Coronary artery (tissue), 2 donors: ENCODE measurements around the gene SLC25A51.

Experiments
- DNase-seq: peaks from one replicate; pipeline ENCODE4 v3.0.0-alpha.2; 2017; ENCODE audit warnings: low spot score
- H3K27ac ChIP-seq, 2 donors: fragments of 200-600 bp; sonication (generic); one replicate each; pipeline ENCODE4 v1.5.1; 2016 to 2019
- H3K4me3 ChIP-seq: fragments of 200-600 bp; sonication (generic); 2 replicates; pipeline ENCODE4 v1.5.1; 2016; ENCODE audit warnings: mild to moderate bottlenecking, moderate library complexity
- TF ChIP-seq, protein P1 (sequence below): fragments of 200-600 bp; sonication (generic); IDR thresholded peaks from one replicate; pipeline ENCODE4 v1.5.1; 2019; ENCODE audit warnings: antibody characterized with exemption

Gene SLC25A51

DNA sequence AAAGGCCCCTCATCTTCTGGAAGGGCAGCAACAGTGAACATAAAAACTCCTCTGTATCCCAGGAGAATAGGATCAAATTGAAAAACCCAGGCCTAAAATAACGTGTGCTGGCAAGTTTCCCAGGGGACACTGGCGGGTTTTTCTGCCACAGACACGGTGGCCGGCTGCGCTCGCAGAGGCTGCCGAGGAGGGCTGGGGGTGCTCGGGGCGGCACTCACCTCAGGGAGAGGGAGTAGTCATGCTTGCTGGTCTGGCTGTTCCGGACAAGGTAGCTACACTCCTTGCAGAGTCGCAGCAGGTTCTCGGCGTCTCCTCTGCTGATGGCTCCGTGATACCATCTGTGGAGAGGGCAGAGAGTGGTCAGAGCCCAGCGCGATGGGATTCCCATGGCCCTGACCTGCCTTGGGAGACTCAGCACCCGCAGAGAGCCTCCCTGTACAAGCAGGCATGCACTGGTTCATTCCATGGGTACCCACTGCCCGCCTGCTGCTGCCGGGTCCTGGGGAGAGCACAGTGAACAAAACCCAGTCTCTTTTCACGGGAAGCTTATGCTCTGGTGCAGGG, 44.6 kb upstream of the SLC25A51 start:
- TF ChIP-seq, protein P1, sequence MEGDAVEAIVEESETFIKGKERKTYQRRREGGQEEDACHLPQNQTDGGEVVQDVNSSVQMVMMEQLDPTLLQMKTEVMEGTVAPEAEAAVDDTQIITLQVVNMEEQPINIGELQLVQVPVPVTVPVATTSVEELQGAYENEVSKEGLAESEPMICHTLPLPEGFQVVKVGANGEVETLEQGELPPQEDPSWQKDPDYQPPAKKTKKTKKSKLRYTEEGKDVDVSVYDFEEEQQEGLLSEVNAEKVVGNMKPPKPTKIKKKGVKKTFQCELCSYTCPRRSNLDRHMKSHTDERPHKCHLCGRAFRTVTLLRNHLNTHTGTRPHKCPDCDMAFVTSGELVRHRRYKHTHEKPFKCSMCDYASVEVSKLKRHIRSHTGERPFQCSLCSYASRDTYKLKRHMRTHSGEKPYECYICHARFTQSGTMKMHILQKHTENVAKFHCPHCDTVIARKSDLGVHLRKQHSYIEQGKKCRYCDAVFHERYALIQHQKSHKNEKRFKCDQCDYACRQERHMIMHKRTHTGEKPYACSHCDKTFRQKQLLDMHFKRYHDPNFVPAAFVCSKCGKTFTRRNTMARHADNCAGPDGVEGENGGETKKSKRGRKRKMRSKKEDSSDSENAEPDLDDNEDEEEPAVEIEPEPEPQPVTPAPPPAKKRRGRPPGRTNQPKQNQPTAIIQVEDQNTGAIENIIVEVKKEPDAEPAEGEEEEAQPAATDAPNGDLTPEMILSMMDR: no peak
- no peak for DNase-seq
- H3K27ac ChIP-seq: no peak overlapping the region

DNA sequence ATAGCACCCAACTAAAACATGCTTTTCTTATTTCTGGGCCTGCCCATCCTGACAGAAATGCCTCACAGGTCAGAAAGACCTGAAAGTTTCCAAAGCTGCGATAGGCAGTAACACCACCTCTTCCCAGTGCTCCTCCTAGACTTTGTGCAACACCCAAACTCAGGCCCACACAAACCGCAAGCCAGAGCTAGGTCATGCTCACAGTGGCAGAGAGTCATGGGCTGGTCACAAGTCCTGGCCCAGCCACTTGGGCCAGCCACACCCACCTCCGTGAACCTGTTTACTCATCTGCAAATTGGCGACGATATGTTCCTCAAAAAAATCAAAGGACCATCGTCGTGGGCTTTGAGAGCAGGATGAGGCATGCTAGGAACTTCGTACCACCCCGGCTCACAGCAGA, 44.0 kb upstream of the SLC25A51 start:
- no peak for DNase-seq
- TF ChIP-seq, protein P1: no peak
- Histone ChIP-seq H3K27ac (no peak overlapping the region), H3K4me3 (no peak overlapping the region)

More for the DNA sequence above, 44.6 kb upstream of the SLC25A51 start:
- no peak overlapping the region for H3K4me3 ChIP-seq

DNA sequence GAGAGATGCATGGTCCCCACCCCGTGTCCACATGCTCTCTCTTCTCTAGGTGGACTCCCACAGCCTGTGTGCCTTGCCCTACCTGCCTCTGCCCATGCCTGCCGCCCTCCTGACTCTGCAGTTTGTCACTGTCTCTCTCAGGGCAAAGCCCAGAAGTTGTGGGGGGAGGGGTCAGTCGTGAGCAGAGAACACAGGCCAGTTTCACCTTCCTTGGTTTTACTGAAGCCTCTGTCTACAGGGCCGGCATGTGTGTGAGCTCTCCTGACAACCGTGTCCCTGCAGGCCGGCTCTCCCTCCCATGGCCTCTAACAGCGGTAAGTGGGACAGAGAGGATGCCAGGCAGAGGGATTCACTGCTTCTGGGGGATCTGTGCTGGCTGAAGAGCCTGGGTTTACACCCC, 43.5 kb upstream of the SLC25A51 start:
- H3K27ac ChIP-seq: no peak overlapping the region
- H3K4me3 ChIP-seq: no peak overlapping the region
- DNase-seq: no peak
- TF ChIP-seq, protein P1: no peak

DNA sequence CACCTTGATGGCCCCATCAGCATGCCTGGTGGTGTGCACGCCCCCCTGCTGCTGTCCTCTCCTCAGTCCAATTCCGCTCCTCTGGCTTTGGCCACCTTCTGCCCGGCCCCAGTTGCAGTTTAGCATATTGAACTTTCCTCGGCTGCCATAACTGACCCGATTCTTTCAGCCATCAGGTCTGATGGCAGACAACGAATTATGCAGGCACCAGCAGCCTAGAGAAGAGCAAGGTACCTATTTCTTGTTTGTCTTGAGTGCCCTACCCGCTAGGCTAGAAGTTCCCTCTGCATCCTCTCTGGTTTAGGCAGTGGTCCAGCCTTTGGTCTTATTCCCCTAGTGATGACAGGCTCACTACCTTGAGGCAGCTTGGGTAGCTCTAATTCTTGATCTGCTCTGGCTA, 43.0 kb upstream of the SLC25A51 start:
- DNase-seq: no peak
- Histone ChIP-seq H3K27ac (no peak overlapping the region), H3K4me3 (no peak overlapping the region)
- TF ChIP-seq, protein P1: no peak

DNA sequence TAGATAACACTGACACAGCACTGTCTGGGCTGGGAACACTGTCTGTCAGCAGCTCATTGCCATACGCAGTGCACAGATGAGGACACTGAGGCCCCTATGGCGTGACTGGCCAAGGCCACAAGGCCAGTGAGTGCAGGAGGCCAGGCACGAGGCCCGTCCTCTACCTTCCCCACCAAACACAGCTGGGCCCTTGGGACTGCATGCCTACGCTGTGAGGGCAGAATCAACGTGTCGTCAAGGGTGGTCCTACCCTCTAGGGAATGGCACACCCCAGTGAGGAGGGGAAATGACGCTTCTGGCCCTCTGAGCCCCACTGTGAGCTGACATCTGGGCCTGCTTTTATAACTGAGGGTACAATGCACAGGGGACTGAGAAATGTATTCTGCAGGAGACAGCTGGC, 42.1 kb upstream of the SLC25A51 start:
- TF ChIP-seq, protein P1: no peak
- no peak for DNase-seq
- Histone ChIP-seq H3K4me3 (no peak overlapping the region), H3K27ac (no peak overlapping the region)

DNA sequence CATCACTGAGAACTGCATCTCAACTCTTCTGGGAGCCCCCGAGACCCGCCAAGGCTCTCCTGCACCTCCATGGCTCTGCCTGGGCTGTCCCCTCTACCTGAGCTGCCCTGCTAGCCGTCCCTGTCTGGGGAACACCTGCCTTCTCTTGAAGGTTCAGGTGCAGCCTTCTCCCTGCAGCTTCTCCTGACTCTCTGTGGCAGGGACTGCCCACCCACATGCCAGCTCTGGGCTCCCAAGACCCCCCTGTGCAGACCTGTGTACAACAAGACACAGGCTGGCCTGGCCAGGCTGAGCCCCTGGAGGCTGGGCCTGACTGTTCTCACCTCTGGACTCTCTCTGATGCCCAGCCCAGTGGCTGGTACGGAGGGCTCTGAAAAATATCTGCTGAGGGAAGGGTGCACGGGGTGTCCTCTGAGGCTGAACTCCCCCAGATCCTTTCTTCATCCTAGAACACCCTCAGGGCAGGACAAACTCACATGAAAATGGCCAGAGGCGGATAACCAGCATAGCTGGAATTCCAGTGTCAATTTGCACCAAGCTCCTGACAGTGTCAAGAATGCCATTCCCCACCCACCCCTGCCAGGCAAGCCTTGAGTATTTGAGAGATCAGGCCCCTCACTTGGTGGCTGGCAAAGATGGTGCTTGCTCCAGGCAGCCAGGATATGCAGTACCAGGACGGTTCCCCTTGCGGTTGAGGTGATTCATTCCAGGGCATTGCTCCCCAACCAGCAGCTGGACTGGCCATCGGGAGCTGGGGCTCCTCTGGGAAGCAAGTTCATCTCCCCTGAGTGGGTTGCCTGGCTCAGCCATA, 40.9 kb upstream of the SLC25A51 start:
- H3K4me3 ChIP-seq: no peak overlapping the region
- H3K27ac ChIP-seq: peak overlapping the region in 1 of 2 donors; percentile 53
- TF ChIP-seq, protein P1: no peak
- DNase-seq: no peak

DNA sequence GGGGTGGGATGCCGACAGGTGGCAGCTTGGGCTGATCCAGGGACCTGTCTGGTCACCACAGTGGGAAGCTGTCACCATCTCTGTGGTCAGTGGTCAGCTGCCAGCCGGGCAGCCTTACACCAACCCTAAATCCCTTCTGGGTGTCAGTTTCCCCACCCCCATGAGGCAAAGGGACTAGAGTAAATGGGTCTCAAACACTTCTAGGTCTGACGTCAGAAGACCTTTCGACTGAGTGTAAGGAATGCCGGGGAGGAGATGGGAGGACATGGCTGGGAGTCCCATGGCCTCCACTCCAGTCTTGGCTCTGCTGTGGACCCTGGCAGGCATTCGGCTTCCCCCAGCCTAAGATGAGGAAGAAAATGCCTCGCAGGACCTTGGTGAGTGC, 40.3 kb upstream of the SLC25A51 start:
- peak overlapping the region in 1 of 2 donors; percentile 53 for H3K27ac ChIP-seq
- no peak for DNase-seq
- TF ChIP-seq, protein P1: no peak
- H3K4me3 ChIP-seq: no peak overlapping the region
